OCI-LY7 (cell line): ENCODE results near the gene AOAH. TPM values are rescaled to one million over a fixed set of nuclear protein-coding genes. Genes with fewer than 3 reads are reported as not detected.

Source experiments
- BruUV-seq: library from RNA; stranded (reverse); fragments of 400-500 nt; replicated peaks from 2 replicates; lab custom pipeline; 2021; lab: Mats Ljungman, UMichigan
- CTCF ChIA-PET: fragments of 300-600 bp; sonication (Branson Sonifier 250); formaldehyde crosslinking; loops from one replicate; lab custom pipeline; 2022; ENCODE audit warnings: antibody characterized with exemption; ENCODE audit not compliant: unreplicated experiment; lab: Charles Lee
- POLR2A ChIA-PET: fragments of 300-600 bp; sonication (Branson Sonifier 250); formaldehyde crosslinking; loops from one replicate; lab custom pipeline; 2022; ENCODE audit warnings: antibody characterized with exemption; lab: Charles Lee
- DNase-seq: peaks from one replicate; pipeline ENCODE4 v3.0.0-alpha.2; 2015; ENCODE audit warnings: low spot score
- H2AFZ ChIP-seq: fragments of 200-600 bp; sonication (generic), shearing (Covaris generic); 2 replicates; pipeline ENCODE4 v1.6.1; 2014; ENCODE audit warnings: mild to moderate bottlenecking, antibody characterized with exemption, low read length, moderate library complexity
- H3K27ac ChIP-seq: fragments of 200-600 bp; sonication (generic); 2 replicates; pipeline ENCODE4 v1.5.1; 2014; ENCODE audit warnings: mixed run types, low read depth, mild to moderate bottlenecking, moderate library complexity, low read length, inconsistent platforms; ENCODE audit not compliant: poor library complexity, severe bottlenecking
- H3K36me3 ChIP-seq: fragments of 200-600 bp; sonication (generic); 2 replicates; pipeline ENCODE4 v1.6.1; 2014; ENCODE audit warnings: mild to moderate bottlenecking, antibody characterized with exemption, low read length, moderate library complexity, mixed read lengths; ENCODE audit not compliant: insufficient read depth
- H3K4me1 ChIP-seq: fragments of 200-600 bp; sonication (generic); 2 replicates; pipeline ENCODE4 v1.5.1; 2014; ENCODE audit warnings: mild to moderate bottlenecking, low read length; ENCODE audit not compliant: insufficient read depth, poor library complexity, severe bottlenecking
- H3K4me2 ChIP-seq: fragments of 200-600 bp; sonication (generic); 2 replicates; pipeline ENCODE4 v1.6.1; 2014; ENCODE audit warnings: mild to moderate bottlenecking, low read length
- H3K4me3 ChIP-seq: fragments of 200-600 bp; sonication (generic); 2 replicates; pipeline ENCODE4 v1.5.1; 2014; ENCODE audit warnings: mild to moderate bottlenecking, low read depth, low read length; ENCODE audit not compliant: poor library complexity, severe bottlenecking
- H3K79me2 ChIP-seq: fragments of 200-600 bp; sonication (generic); 2 replicates; pipeline ENCODE4 v1.6.1; 2016; ENCODE audit warnings: low read depth, mild to moderate bottlenecking, low read length, moderate library complexity, mixed read lengths; ENCODE audit not compliant: insufficient read depth
- H3K9me2 ChIP-seq: fragments of 200-600 bp; sonication (generic); 2 replicates; pipeline ENCODE4 v1.6.1; 2016; ENCODE audit warnings: mild to moderate bottlenecking, low read length, mixed read lengths; ENCODE audit not compliant: insufficient read depth
- H3K9me3 ChIP-seq: fragments of 200-600 bp; sonication (generic); 2 replicates; pipeline ENCODE4 v1.6.1; 2014; ENCODE audit warnings: mild to moderate bottlenecking, mixed run types, low read length, mixed read lengths
- H4K20me1 ChIP-seq: fragments of 200-600 bp; sonication (generic); 2 replicates; pipeline ENCODE4 v1.6.1; 2014; ENCODE audit warnings: mild to moderate bottlenecking, antibody characterized with exemption, low read length, moderate library complexity, mixed read lengths; ENCODE audit not compliant: insufficient read depth
- EZH2phosphoT487 ChIP-seq: fragments of 200-600 bp; sonication (generic); IDR thresholded peaks from 2 replicates; pipeline ENCODE4 v1.6.1; 2018; ENCODE audit warnings: low read depth, borderline replicate concordance, mild to moderate bottlenecking, mixed run types, antibody characterized with exemption, low read length, moderate library complexity, mixed read lengths
- intact Hi-C: fragments of 100-400 bp; cut with micrococcal nuclease; formaldehyde crosslinking; loops from one replicate; pipeline ENCODE4 v1.10.0; 2022; ENCODE audit not compliant: unreplicated experiment
- total RNA-seq, 2 experiments: library from RNA; depleted of rRNA in 1 of 2; stranded (reverse); fragments of >200 nt in 1 of 2; shearing (Covaris generic) in 1 of 2; gene quantifications; 2 replicates each; pipeline ENCODE4 v1.2.3, GENCODE V29; 2014 to 2022
- TF ChIP-seq, protein P1 (sequence below): fragments of 200-600 bp; sonication (generic); conservative IDR thresholded peaks from 2 replicates; pipeline ENCODE4 v1.5.1; 2014; ENCODE audit warnings: mild to moderate bottlenecking, antibody characterized with exemption, low read length, moderate library complexity, mixed read lengths

AOAH gene
- total RNA-seq, 2 experiments from 2014 or later = 0.13 to 0.61 TPM

GRCh38 chr7:36621396-36621795, 102.9 kb downstream of the AOAH start:
- TF ChIP-seq EZH2phosphoT487 = no peak
- TF ChIP-seq, protein P1, sequence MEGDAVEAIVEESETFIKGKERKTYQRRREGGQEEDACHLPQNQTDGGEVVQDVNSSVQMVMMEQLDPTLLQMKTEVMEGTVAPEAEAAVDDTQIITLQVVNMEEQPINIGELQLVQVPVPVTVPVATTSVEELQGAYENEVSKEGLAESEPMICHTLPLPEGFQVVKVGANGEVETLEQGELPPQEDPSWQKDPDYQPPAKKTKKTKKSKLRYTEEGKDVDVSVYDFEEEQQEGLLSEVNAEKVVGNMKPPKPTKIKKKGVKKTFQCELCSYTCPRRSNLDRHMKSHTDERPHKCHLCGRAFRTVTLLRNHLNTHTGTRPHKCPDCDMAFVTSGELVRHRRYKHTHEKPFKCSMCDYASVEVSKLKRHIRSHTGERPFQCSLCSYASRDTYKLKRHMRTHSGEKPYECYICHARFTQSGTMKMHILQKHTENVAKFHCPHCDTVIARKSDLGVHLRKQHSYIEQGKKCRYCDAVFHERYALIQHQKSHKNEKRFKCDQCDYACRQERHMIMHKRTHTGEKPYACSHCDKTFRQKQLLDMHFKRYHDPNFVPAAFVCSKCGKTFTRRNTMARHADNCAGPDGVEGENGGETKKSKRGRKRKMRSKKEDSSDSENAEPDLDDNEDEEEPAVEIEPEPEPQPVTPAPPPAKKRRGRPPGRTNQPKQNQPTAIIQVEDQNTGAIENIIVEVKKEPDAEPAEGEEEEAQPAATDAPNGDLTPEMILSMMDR = no peak
- Histone ChIP-seq H3K79me2 (no peaks in the 10 kb centered on the region), H2AFZ (no peak overlapping the region), H3K9me3 (no peaks in the 10 kb centered on the region), H3K4me3 (no peak overlapping the region), H3K36me3 (no peaks in the 10 kb centered on the region), H3K9me2 (no peaks in the 10 kb centered on the region), H3K27ac (no peak overlapping the region), H4K20me1 (no peaks in the 10 kb centered on the region), H3K4me2 (no peak overlapping the region), H3K4me1 (no peaks in the 10 kb centered on the region)
- CTCF ChIA-PET = no interaction called here
- POLR2A ChIA-PET = no interaction called here
- intact Hi-C loops = no loop called here
- no peak for DNase-seq
- no TSS peak for BruUV-seq

DNA sequence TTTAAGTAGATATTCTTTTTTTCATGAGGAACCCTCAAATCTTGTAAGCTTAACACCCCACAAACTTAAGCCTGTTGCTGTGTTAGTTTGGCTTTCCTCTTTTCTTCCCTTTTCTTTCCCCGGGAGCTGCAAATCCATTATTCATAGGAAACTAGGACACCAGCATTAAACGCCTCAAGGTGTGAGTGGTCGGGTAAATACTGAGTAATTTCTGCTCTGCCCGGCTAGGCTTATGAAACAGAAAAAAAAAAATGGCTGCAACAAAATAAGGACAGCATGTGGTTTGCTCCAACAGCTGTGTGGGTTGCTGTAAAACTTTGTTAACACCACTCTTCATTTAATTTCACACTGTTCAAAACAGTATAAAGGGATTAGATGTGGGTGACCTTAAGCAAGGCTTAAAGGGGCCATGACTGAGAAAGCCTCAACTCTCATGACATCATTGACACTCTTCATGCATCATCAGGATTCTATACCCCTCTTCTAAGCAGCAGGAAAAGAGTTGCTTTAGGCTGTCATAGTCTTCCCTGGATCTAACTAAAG, 104.1 kb downstream of the AOAH start:
- Histone ChIP-seq H3K9me2 (no peaks in the 10 kb centered on the region), H3K4me2 (no peak overlapping the region), H3K79me2 (no peaks in the 10 kb centered on the region), H3K9me3 (no peaks in the 10 kb centered on the region), H3K4me3 (no peak overlapping the region), H3K27ac (no peak overlapping the region), H3K36me3 (no peaks in the 10 kb centered on the region), H3K4me1 (no peaks in the 10 kb centered on the region), H2AFZ (no peak overlapping the region), H4K20me1 (no peaks in the 10 kb centered on the region)
- ChIA-PET POLR2A (no interaction called here), CTCF (no interaction called here)
- DNase-seq = no peak
- intact Hi-C loops = no loop called here
- no TSS peak for BruUV-seq
- no peak for TF ChIP-seq EZH2phosphoT487
- TF ChIP-seq, protein P1 = no peak

DNA sequence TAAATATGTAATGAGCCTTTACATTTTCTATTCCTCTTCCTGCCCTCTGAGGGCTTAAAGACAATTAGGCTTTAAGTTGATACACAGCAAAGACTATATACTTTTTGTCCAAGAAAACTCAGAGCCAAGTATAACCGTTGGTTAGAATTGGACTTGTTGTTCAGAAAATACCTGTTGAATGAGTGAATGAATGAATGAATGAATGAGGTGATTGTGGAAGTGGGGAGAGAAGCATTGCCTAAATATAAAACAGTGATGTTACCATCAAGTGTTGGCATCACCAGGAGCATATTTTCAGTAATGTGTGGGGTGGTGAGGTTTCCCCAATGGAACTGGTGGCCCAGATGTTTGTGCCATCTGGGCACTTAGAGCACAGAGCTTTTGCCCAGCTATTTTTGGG, 106.9 kb downstream of the AOAH start:
- Histone ChIP-seq H3K79me2 (no peaks in the 10 kb centered on the region), H3K9me3 (no peaks in the 10 kb centered on the region), H3K4me1 (no peaks in the 10 kb centered on the region), H3K9me2 (no peaks in the 10 kb centered on the region), H3K27ac (no peak overlapping the region), H3K4me2 (no peak overlapping the region), H3K36me3 (no peaks in the 10 kb centered on the region), H3K4me3 (no peak overlapping the region), H2AFZ (no peak overlapping the region), H4K20me1 (no peaks in the 10 kb centered on the region)
- ChIA-PET POLR2A (interaction anchor here (1.0 kb wide), 1 partner anchor 9 kb away, joined by 3 read pairs; no protein-coding TSS in a partner anchor), CTCF (no interaction called here)
- intact Hi-C loops = no loop called here
- no TSS peak for BruUV-seq
- no peak for TF ChIP-seq EZH2phosphoT487
- DNase-seq = no peak
